H1 (cell line): ENCODE data around the gene CST4. TPM values are rescaled to one million over a fixed set of nuclear protein-coding genes. Genes with fewer than 3 reads are reported as not detected.

Source experiments
- CTCF ChIP-seq, 3 experiments: IDR thresholded peaks; 1 replicate in 2 of 3; 2 replicates in 1 of 3; pipeline versions ENCODE4 v1.5.1 to v1.6.1; 2011; ENCODE audit warnings: low read length in 3 of 3, mild to moderate bottlenecking in 3 of 3, inconsistent platforms in 2 of 3, low read depth in 1 of 3, moderate library complexity in 1 of 3; ENCODE audit not compliant: insufficient read depth in 1 of 3; ENCODE audit errors: control extremely low read depth in 1 of 3
- GABPA ChIP-seq: IDR thresholded peaks from 2 replicates; pipeline ENCODE4 v1.6.1; 2011; ENCODE audit warnings: mild to moderate bottlenecking, low read length, moderate library complexity, borderline replicate concordance; ENCODE audit not compliant: insufficient read depth
- NRF1 ChIP-seq: IDR thresholded peaks from 2 replicates; pipeline ENCODE4 v1.6.1; 2011; ENCODE audit warnings: mild to moderate bottlenecking, low read depth, low read length, improper control_type of control experiment
- SIX5 ChIP-seq: IDR thresholded peaks from 2 replicates; pipeline ENCODE4 v1.6.1; 2011; ENCODE audit warnings: mild to moderate bottlenecking, low read depth, low read length
- polyA plus RNA-seq, 7 experiments: library from polyadenylated mRNA; depleted of rRNA in 3 of 7; stranded (reverse) in 5 of 7; unstranded in 2 of 7; fragments of >200 nt in 5 of 7; fragments of 200-250 nt in 2 of 7; gene quantifications; 1 replicate in 5 of 7; 2 replicates in 1 of 7; 4 replicates in 1 of 7; pipeline versions ENCODE4 v1.2.1 to v1.2.3, GENCODE V29; 2011 to 2013; ENCODE audit warnings: missing spikeins in 2 of 7, mixed read lengths in 2 of 7
- total RNA-seq: library from RNA; stranded (reverse); fragmentation: NEBNext Ultra II Directional; extraction: Animal tissue kit (Norgen Biotek cat#: 25700); gene quantifications from 2 replicates; pipeline ENCODE4 v1.2.1, GENCODE V29; 2021

The CST4 gene
- total and polyA plus RNA-seq, 2 of the 8 experiments (the other 6 are each of a cell fraction or from before 2014, with no cell fraction given), result not detected

GRCh38 chr20:23666698-23667097, 22.1 kb downstream of the CST4 start (continued):
- TF ChIP-seq NRF1 (no peak), CTCF (IDR thresholded peaks at IDR 0.05; ENCODE audit: control extremely low read depth in 1 of 3, insufficient read depth in 1 of 3, low read depth in 1 of 3, low read length in 3 of 3) (no peak), GABPA (no peak), SIX5 (no peak)
